K562 (cell line): ENCODE data around the gene ARHGAP22. TPM values are rescaled to one million over a fixed set of nuclear protein-coding genes. Genes with fewer than 3 reads are reported as not detected.
A peak's percentile ranks its signal among the peaks of the same experiment; 100 is the strongest.

ENCODE experiments used
- ATAC-seq: fragments of 200-7000 bp; cut with Tn5 transposase; 3 replicates; pipeline ENCODE4 v1.9.1; 2020; ENCODE audit warnings: moderate library complexity
- BruUV-seq: library from RNA; stranded (reverse); fragments of 400-500 nt; replicated peaks from 2 replicates; lab custom pipeline; 2021; lab: Mats Ljungman, UMichigan
- CTCF ChIA-PET: fragments of 300-600 bp; formaldehyde crosslinking; extraction: SDS; loops from one replicate; lab custom pipeline; 2021; ENCODE audit warnings: low intra/inter-chr PET ratio; lab: Yijun Ruan, JAX
- POLR2A ChIA-PET: fragments of 300-600, 350-650 bp; sonication (Branson Sonifier 250); formaldehyde crosslinking; extraction: SDS; loops from one replicate; lab custom pipeline; 2021; ENCODE audit warnings: antibody characterized with exemption, inconsistent platforms; lab: Yijun Ruan, JAX
- DNase-seq, 4 experiments: peaks; one replicate each; pipeline versions ENCODE4 v3.0.0 to v3.0.0-alpha.2; 2011 to 2018; ENCODE audit warnings: low spot score in 3 of 4, mixed read lengths in 3 of 4; ENCODE audit errors: extremely low read depth in 1 of 4
- FAIRE-seq: peaks from 2 replicates; lab custom pipeline; 2011; peaks lifted over from hg19 to GRCh38; lab: Jason Lieb, UNC
- H2AFZ ChIP-seq: 2 replicates; pipeline ENCODE4 v1.6.0; 2011; ENCODE audit warnings: low read depth, low read length, control low read depth, inconsistent platforms
- H3K27ac ChIP-seq: fragments of 200-600 bp; 3 replicates; pipeline ENCODE4 v1.8.0; 2011; ENCODE audit warnings: low read depth, mild to moderate bottlenecking, control low read depth, inconsistent platforms, low read length, moderate library complexity, mixed read lengths; ENCODE audit errors: extremely low read depth
- H3K27me3 ChIP-seq, 2 experiments: fragments of 300-600 bp in 1 of 2; 2 replicates in 1 of 2; 3 replicates in 1 of 2; pipeline versions ENCODE4 v1.6.0 to v1.8.0; 2011; ENCODE audit warnings: inconsistent platforms in 2 of 2, low read length in 2 of 2, mild to moderate bottlenecking in 1 of 2, mixed read lengths in 1 of 2, moderate library complexity in 1 of 2; ENCODE audit not compliant: control insufficient read depth in 2 of 2, insufficient read depth in 2 of 2
- H3K36me3 ChIP-seq: fragments of 300-600 bp; 3 replicates; pipeline ENCODE4 v1.8.0; 2011; ENCODE audit warnings: mild to moderate bottlenecking, low read length, inconsistent platforms; ENCODE audit not compliant: control insufficient read depth, insufficient read depth
- H3K4me1 ChIP-seq, 2 experiments: fragments of 200-600 bp in 1 of 2; replicated peaks in 1 of 2; 2 replicates in 1 of 2; 3 replicates in 1 of 2; pipeline versions ENCODE4 v1.5.1 to v1.8.0; 2011; ENCODE audit warnings: inconsistent platforms in 2 of 2, low read length in 2 of 2, mild to moderate bottlenecking in 1 of 2, mixed read lengths in 1 of 2, moderate library complexity in 1 of 2; ENCODE audit not compliant: control insufficient read depth in 2 of 2, insufficient read depth in 2 of 2
- H3K4me2 ChIP-seq: 2 replicates; pipeline ENCODE4 v1.6.1; 2011; ENCODE audit warnings: low read length, control low read depth, inconsistent platforms, mixed read lengths; ENCODE audit not compliant: insufficient read depth
- H3K4me3 ChIP-seq: fragments of 200-600 bp; sonication (generic), shearing (Covaris generic); 2 replicates; pipeline ENCODE4 v1.5.1; 2016; ENCODE audit warnings: control low read depth, inconsistent platforms
- H3K79me2 ChIP-seq: fragments of 200-600 bp; 3 replicates; pipeline ENCODE4 v1.8.0; 2011; ENCODE audit warnings: low read length, inconsistent platforms; ENCODE audit not compliant: control insufficient read depth, insufficient read depth
- H3K9ac ChIP-seq, 2 experiments: 2 replicates each; pipeline versions ENCODE4 v1.6.0 to v1.6.1; 2011; ENCODE audit warnings: low read depth in 2 of 2, low read length in 2 of 2, control low read depth in 1 of 2, inconsistent platforms in 1 of 2, mild to moderate bottlenecking in 1 of 2, mixed read lengths in 1 of 2; ENCODE audit not compliant: insufficient read depth in 1 of 2
- H3K9me1 ChIP-seq: one replicate; pipeline ENCODE4 v1.6.0; 2011; ENCODE audit warnings: inconsistent platforms, mild to moderate bottlenecking, low read length, moderate library complexity; ENCODE audit not compliant: control insufficient read depth, insufficient read depth
- H3K9me3 ChIP-seq: replicated peaks from 2 replicates; pipeline ENCODE4 v1.5.1; 2011; ENCODE audit warnings: low read depth, low read length, inconsistent platforms; ENCODE audit not compliant: control insufficient read depth, insufficient read depth
- H4K20me1 ChIP-seq: replicated peaks from 2 replicates; pipeline ENCODE4 v1.6.1; 2011; ENCODE audit warnings: low read length, inconsistent platforms, mixed read lengths; ENCODE audit not compliant: control insufficient read depth, insufficient read depth
- ADNP ChIP-seq: fragments of 200-800 bp; sonication (Bioruptor generic); IDR thresholded peaks from 2 replicates; pipeline ENCODE4 v1.6.1; 2016; ENCODE audit warnings: missing genetic modification characterization, missing compliant biosample characterization
- C11orf30 ChIP-seq: fragments of 450-650 bp; IDR thresholded peaks from 2 replicates; pipeline ENCODE4 v1.6.1; 2016; ENCODE audit warnings: low read depth, mild to moderate bottlenecking
- CCNT2 ChIP-seq: IDR thresholded peaks from 2 replicates; pipeline ENCODE4 v1.6.1; 2011; ENCODE audit warnings: borderline replicate concordance, low read depth, mild to moderate bottlenecking, moderate library complexity, mixed read lengths, low read length; ENCODE audit not compliant: insufficient read length; ENCODE audit errors: extremely low read depth
- ETS2 ChIP-seq: IDR thresholded peaks from 2 replicates; pipeline ENCODE4 v1.6.1; 2016; ENCODE audit warnings: borderline replicate concordance, missing genetic modification characterization, mild to moderate bottlenecking, moderate library complexity, missing compliant biosample characterization; ENCODE audit not compliant: poor library complexity, severe bottlenecking
- MAFG ChIP-seq: fragments of 450-650 bp; conservative IDR thresholded peaks from 2 replicates; pipeline ENCODE4 v1.6.1; 2016; ENCODE audit warnings: missing genetic modification characterization, missing compliant biosample characterization
- ZNF274 ChIP-seq: IDR thresholded peaks from 2 replicates; pipeline ENCODE4 v1.6.1; 2011; ENCODE audit warnings: low read depth, mild to moderate bottlenecking, low read length, moderate library complexity, borderline replicate concordance
- ZNF316 ChIP-seq: fragments of 450-650 bp; IDR thresholded peaks from 2 replicates; pipeline ENCODE4 v1.6.1; 2016
- WGBS: fragments of 100-300 bp; shearing (Covaris generic); methylation state at CpG from one replicate; pipeline ENCODE4 v1.1.6; 2016; ENCODE audit warnings: low coverage, mixed read lengths; ENCODE audit not compliant: insufficient coverage; ENCODE audit errors: missing lambda C conversion rate; 5-methylcytosine and 5-hydroxymethylcytosine counted together
- in situ Hi-C: fragments of 300-500 bp; cut with MboI; formaldehyde crosslinking; loops from 4 replicates; pipeline ENCODE4 v1.15.0; 2018; ENCODE audit warnings: inconsistent platforms, mixed read lengths
- intact Hi-C: fragments of 100-400 bp; cut with micrococcal nuclease; formaldehyde crosslinking; loops from 2 replicates; pipeline ENCODE4 v1.14.2; 2022
- polyA plus RNA-seq, 8 experiments: library from polyadenylated mRNA; depleted of rRNA in 4 of 8; stranded (reverse) in 5 of 8; unstranded in 3 of 8; fragments of >200 nt; fragmentation: Nextera tagmentation in 2 of 8; fragmentation: Illumina TruSeq in 1 of 8; extraction: Ambion mirVana in 2 of 8; extraction: Trizol in 1 of 8; gene quantifications; 2 replicates each; pipeline versions ENCODE4 v1.2.1 to v1.2.3, GENCODE V29; 2011 to 2014; ENCODE audit warnings: inconsistent platforms in 1 of 8, missing spikeins in 1 of 8
- total RNA-seq, 7 experiments: library from RNA; depleted of rRNA in 6 of 7; stranded (reverse); fragments of >200 nt in 6 of 7; fragmentation: Illumina TruSeq in 2 of 7; extraction: Trizol in 2 of 7; gene quantifications; 2 replicates each; pipeline versions ENCODE4 v1.2.1 to v1.2.3, GENCODE V29; 2011 to 2021; ENCODE audit warnings: low replicate concordance in 1 of 7
- TF ChIP-seq, protein P1 (sequence below): sonication (generic); IDR thresholded peaks from 2 replicates; pipeline ENCODE4 v1.6.1; 2016

ARHGAP22 gene
- total and polyA plus RNA-seq, 9 of the 15 experiments (the other 6 are each of a cell fraction or from before 2014, with no cell fraction given): 1.3 to 28.1 (median 12.7) TPM

DNA sequence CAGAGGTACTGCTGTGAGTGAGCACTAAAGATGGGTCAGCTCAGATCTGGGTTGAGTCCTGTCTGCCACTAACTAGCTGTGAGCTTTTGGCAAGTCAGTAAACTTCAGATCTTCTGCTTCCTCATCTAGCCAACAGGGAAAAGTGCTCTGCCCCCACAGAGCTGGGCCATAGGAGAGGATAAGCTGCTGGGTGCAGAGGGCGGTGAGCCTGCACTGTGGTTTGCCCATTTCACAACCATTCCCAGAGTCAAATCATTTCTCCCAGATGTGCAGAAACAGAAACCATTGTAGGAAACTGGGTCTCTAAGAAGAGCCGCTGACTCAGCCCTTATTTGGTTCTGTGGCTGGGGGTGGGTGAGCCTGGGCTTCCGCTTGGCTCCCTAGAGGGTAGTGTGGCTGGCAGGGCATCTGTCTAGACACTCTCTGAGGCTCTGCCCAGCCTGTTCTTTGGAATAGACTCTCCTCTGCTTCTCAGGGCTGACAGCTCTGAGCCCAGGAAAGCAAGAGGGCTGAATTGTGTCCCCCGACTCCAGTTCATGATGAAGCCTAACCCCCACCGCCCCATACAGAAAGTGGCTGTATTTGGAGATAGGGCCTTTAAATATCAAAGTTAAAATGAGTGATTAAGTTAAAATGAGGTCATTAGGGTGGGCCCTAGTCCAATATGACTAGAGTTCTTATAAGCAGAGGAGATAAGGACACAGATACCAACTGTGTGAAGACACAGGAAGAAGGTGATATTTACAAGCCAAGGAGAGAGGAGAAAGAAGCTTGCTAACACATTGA, 29.5 kb upstream of the ARHGAP22 start:
- Histone ChIP-seq H3K36me3 (no peaks in the 10 kb centered on the region), H3K4me3 (no peak overlapping the region), H2AFZ (no peak overlapping the region), H4K20me1 (no peaks in the 10 kb centered on the region), H3K79me2 (no peaks in the 10 kb centered on the region), H3K27me3 (peaks cover 0 to 9% of the 10 kb centered on the region in 2 experiments; a peak in 1 of 5 replicates), H3K9me1 (no peaks in the 10 kb centered on the region), H3K4me1 (no peaks in the 10 kb centered on the region), H3K9ac (no peak overlapping the region), H3K4me2 (no peak overlapping the region), H3K27ac (no peak overlapping the region), H3K9me3 (no peaks in the 10 kb centered on the region)
- DNase-seq: no peak
- intact Hi-C loops: no loop called here
- ATAC-seq: no peak
- in situ Hi-C loops: no loop called here
- no TSS peak for BruUV-seq
- TF ChIP-seq MAFG (tag) (peak; percentile 38), ETS2 (no peak), C11orf30 (peak; percentile 58), ZNF316 (0 out of 2 replicates have a peak, but pooled peaks have one; percentile 43), ZNF274 (no peak), ADNP (tag) (no peak), CCNT2 (no peak)
- TF ChIP-seq, protein P1, sequence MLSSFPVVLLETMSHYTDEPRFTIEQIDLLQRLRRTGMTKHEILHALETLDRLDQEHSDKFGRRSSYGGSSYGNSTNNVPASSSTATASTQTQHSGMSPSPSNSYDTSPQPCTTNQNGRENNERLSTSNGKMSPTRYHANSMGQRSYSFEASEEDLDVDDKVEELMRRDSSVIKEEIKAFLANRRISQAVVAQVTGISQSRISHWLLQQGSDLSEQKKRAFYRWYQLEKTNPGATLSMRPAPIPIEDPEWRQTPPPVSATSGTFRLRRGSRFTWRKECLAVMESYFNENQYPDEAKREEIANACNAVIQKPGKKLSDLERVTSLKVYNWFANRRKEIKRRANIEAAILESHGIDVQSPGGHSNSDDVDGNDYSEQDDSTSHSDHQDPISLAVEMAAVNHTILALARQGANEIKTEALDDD: 0 out of 2 replicates have a peak, but pooled peaks have one; percentile 24
- 1% methylated on average over 5 of the region's 5 CpGs for WGBS
- POLR2A ChIA-PET: no interaction called here
- no peak for FAIRE-seq
- CTCF ChIA-PET: no interaction called here
